Left lung (tissue), 10 donors: ENCODE results near the gene SLC38A10. TPM values are rescaled to one million over a fixed set of nuclear protein-coding genes. Genes with fewer than 3 reads are reported as not detected.

ENCODE experiments used
- ATAC-seq: fragments of 200-7000 bp; cut with Tn5 transposase; one replicate; pipeline ENCODE4 v1.9.1; 2020; ENCODE audit warnings: moderate library complexity
- DNase-seq, 4 donors: peaks; one replicate each; pipeline ENCODE4 v3.0.0-alpha.2; 2013 to 2020
- H3K27ac ChIP-seq, 2 donors: fragments of 200-600 bp; sonication (generic) in 1 of 2; one replicate each; pipeline versions ENCODE4 v1.5.0 to v1.8.0; 2020 to 2021
- H3K27me3 ChIP-seq, 2 donors: fragments of 200-600 bp; sonication (generic) in 1 of 2; one replicate each; pipeline versions ENCODE4 v1.5.0 to v1.8.0; 2020 to 2021
- H3K36me3 ChIP-seq, 2 donors: fragments of 200-600 bp; sonication (generic) in 1 of 2; one replicate each; pipeline versions ENCODE4 v1.5.0 to v1.8.0; 2020 to 2021
- H3K4me1 ChIP-seq, 2 donors: fragments of 200-600 bp; one replicate each; pipeline ENCODE4 v1.8.0; 2021
- H3K4me3 ChIP-seq, 2 donors: fragments of 200-600 bp; sonication (generic) in 1 of 2; one replicate each; pipeline versions ENCODE4 v1.5.0 to v1.8.0; 2020 to 2021; ENCODE audit warnings: mild to moderate bottlenecking in 1 of 2
- H3K9me3 ChIP-seq, 2 donors: fragments of 200-600 bp; sonication (generic) in 1 of 2; one replicate each; pipeline versions ENCODE4 v1.5.0 to v1.8.0; 2020 to 2021
- intact Hi-C, 2 donors: fragments of 100-400 bp; cut with DNase I; formaldehyde crosslinking; loops; one replicate each; pipeline versions ENCODE4 v1.11.2 to v1.14.2; 2022
- polyA plus RNA-seq, 6 donors: library from polyadenylated mRNA; unstranded; fragments of 120-200 nt; gene quantifications; one replicate each; pipeline ENCODE4 v1.2.1, GENCODE V29; 2013; ENCODE audit not compliant: insufficient read length in 6 of 6
- total RNA-seq, 2 donors: library from RNA; stranded (reverse); fragmentation: NEBNext Ultra II Directional; extraction: Animal tissue kit (Norgen Biotek cat#: 25700); gene quantifications; one replicate each; pipeline ENCODE4 v1.2.1, GENCODE V29; 2021
- TF ChIP-seq, protein P1 (sequence below), 2 donors: fragments of 200-600 bp; sonication (generic) in 1 of 2; IDR thresholded peaks; one replicate each; pipeline versions ENCODE4 v1.5.0 to v1.8.0; 2021; ENCODE audit warnings: antibody characterized with exemption in 2 of 2
- donor health status: DM: no; HTN: yes; CAD: no.
- donor health status: DM: no; HTN: no; CAD: no.

SLC38A10 gene
- total and polyA plus RNA-seq, 8 donors = 48.4 to 109 (median 63.0) TPM

DNA sequence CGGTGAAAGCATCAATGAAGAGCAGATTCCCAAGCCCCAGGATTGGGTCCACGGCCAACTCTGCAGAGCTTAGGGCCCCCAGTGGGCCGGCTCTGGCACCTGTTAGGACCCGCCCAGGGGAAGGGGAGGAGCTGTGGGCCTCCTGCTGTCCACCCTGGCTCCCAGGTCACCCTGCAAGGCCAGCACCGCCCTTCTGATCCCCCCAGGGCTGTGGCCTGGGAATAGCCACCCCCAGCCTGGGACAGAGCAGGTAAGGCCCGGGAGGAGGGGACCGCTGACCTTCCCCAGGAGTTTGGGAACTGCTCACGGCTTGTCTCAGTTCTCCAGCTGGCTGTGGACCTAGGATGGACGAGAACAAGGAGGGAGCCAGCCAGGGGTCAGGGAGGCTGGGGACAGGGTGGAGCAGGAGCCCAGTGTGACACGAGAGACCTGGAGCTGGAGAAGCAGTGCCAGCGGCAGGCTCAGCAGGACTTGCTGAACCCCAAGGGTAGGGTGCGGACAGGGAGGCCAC is 39.3 kb upstream of the SLC38A10 start:
- H3K36me3 ChIP-seq = no peaks in the 10 kb centered on the region
- peaks cover 28 to 40% of the 10 kb centered on the region in 2 donors for H3K4me1 ChIP-seq
- intact Hi-C loops = no loop called here
- H3K9me3 ChIP-seq = no peaks in the 10 kb centered on the region
- H3K27me3 ChIP-seq = peaks cover 0 to 17% of the 10 kb centered on the region in 2 donors
- TF ChIP-seq, protein P1, sequence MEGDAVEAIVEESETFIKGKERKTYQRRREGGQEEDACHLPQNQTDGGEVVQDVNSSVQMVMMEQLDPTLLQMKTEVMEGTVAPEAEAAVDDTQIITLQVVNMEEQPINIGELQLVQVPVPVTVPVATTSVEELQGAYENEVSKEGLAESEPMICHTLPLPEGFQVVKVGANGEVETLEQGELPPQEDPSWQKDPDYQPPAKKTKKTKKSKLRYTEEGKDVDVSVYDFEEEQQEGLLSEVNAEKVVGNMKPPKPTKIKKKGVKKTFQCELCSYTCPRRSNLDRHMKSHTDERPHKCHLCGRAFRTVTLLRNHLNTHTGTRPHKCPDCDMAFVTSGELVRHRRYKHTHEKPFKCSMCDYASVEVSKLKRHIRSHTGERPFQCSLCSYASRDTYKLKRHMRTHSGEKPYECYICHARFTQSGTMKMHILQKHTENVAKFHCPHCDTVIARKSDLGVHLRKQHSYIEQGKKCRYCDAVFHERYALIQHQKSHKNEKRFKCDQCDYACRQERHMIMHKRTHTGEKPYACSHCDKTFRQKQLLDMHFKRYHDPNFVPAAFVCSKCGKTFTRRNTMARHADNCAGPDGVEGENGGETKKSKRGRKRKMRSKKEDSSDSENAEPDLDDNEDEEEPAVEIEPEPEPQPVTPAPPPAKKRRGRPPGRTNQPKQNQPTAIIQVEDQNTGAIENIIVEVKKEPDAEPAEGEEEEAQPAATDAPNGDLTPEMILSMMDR (IDR thresholded peaks at IDR 0.05) = no peak
- H3K4me3 ChIP-seq = peak overlapping the region in 1 of 2 donors; percentile 11
- peak in 1 of 4 donors; percentile 73 for DNase-seq
- H3K27ac ChIP-seq = no peak overlapping the region
- ATAC-seq = no peak

DNA sequence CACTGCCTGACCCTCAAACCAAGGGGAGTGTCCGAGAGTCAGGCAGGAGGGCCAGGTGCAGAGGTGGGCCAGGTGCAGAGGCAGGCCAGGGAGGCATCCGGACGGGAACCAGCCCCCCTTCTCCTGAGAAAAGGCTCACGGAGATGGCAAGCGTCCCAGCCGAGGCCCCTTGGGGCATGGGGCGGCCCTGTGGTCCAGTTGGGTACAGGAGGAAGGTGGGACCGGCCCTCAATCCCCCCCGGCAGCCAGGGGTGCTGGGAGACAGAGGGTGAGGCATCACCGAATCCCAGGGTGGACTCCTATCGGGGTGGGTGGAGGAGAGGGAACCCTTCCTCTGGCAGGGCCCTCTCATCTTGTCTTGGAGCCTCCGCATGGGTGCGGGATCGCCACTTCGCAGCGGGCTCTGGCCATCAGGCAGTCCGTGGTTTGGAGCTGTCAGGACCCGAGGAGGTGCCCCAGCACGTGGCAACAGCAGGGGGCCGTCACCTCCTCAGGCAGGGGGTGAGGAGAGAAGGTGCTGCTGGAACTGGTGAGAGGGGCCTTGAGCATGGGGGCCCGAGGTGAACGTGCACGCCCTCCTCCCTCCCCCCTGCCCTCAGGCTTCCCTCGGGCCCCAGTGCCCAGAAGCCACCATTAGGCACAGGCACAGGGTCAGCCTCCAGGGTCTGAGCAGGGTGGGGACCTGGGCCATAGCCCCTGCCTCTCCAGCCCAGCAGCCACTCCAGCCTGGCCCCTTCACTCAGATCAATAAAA is 38.7 kb upstream of the SLC38A10 start:
- Histone ChIP-seq H3K27ac (no peak overlapping the region), H3K4me3 (no peak overlapping the region), H3K9me3 (no peaks in the 10 kb centered on the region), H3K27me3 (peaks cover 0 to 15% of the 10 kb centered on the region in 2 donors), H3K4me1 (peaks cover 34 to 40% of the 10 kb centered on the region in 2 donors), H3K36me3 (no peaks in the 10 kb centered on the region)
- TF ChIP-seq, protein P1 (IDR thresholded peaks at IDR 0.05) = no peak
- intact Hi-C loops = no loop called here
- peak in 1 of 4 donors; percentile 75 for DNase-seq
- no peak for ATAC-seq

DNA sequence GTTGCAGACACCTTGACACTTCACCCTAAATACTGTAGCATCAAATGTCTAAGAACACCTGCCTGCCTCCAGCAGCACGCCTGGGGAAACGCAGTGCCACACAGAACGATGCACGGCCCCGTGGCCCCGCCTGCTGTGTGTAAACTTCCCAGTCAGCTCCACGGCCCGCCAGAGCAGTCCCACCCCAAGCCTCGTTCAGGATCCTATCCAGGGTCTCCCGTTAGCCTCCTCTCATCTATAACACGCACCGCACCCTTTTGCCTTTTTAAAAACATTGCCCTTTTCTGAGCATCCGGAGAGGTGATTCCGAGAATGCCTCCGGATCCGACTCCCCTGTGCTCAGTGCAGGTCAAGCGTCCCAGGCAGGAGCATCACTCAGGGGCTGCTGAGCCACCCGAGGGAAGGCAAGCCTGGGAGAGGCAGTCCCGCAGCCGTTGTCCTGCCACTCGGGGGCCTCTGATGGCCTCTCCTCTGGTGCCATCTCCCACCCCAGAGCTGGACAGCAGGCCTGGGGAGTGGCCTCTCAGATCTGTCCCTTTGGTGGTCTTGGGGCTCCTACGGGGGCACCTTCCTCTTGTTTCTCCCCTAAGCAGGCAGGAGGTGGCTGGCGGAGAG is 37.9 kb upstream of the SLC38A10 start:
- H3K27ac ChIP-seq = no peak overlapping the region
- DNase-seq = peak in 1 of 4 donors; percentile 61
- H3K4me1 ChIP-seq = peaks cover 40 to 44% of the 10 kb centered on the region in 2 donors

DNA sequence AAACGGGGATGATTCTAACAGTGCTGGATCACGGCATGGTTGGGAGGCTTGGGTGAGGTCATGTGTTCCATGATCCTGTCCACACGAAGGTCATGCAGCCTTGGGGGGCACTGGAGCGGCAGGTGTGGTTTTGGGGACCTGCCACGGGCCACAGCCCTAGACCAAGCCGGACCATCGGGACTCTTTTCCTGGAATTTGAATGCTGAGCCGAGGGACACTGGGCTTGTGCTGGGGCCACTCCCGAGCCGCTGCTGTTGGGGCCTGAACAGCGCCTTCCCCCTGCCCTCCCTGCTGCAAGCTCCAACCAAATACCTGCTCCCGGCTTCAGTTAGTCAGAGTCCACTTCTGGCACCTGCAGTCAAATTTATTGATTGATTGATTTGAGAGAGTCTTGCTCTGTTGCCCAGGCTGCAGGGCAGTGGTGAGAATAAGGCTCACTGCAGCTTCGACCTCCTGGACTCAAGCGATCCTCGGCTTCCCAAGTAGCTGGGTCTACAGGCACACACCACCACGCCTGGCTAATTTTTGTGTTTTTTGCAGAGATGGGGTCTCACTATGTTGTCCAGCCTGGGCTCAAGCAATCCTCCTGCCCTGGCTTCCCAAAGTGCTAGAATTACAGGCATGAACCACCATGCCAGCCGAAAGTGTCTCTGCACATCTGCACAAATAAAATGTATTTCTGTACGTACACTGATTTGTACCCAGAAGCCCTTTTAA is 37.2 kb upstream of the SLC38A10 start:
- no peak overlapping the region for H3K4me3 ChIP-seq
- intact Hi-C loops = no loop called here
- no peaks in the 10 kb centered on the region for H3K36me3 ChIP-seq
- no peaks in the 10 kb centered on the region for H3K9me3 ChIP-seq
- peaks cover 38 to 44% of the 10 kb centered on the region in 2 donors for H3K4me1 ChIP-seq
- ATAC-seq (no peak), DNase-seq (peak in 1 of 4 donors; percentile 53)
- H3K27ac ChIP-seq = no peak overlapping the region
- TF ChIP-seq, protein P1 (IDR thresholded peaks at IDR 0.05) = no peak
- peaks cover 0 to 15% of the 10 kb centered on the region in 2 donors for H3K27me3 ChIP-seq

More for the DNA sequence above, 37.9 kb upstream of the SLC38A10 start:
- intact Hi-C loops = no loop called here
- Histone ChIP-seq H3K4me3 (no peak overlapping the region), H3K27me3 (peaks cover 0 to 15% of the 10 kb centered on the region in 2 donors), H3K36me3 (no peaks in the 10 kb centered on the region), H3K9me3 (no peaks in the 10 kb centered on the region)
- ATAC-seq = no peak
- TF ChIP-seq, protein P1 (IDR thresholded peaks at IDR 0.05) = no peak
